Endometrial microvascular endothelial cells (primary cell): ENCODE data around the gene TJAP1. TPM values are rescaled to one million over a fixed set of nuclear protein-coding genes. Genes with fewer than 3 reads are reported as not detected.
"Not testable (repeated sequence)": the region's sequence is repeated elsewhere in the genome, so short reads cannot be mapped to it uniquely, and the experiment has no call there.

Source experiments
- in situ Hi-C: cut with HindIII; loops from 2 replicates; pipeline ENCODE4 v1.10.0; 2017; ENCODE audit warnings: low sequenced_read_pairs, low pct_unique_long_range_greater_than_20kb; ENCODE audit errors: inconsistent ontology term
- total RNA-seq: library from RNA; depleted of rRNA; stranded (reverse); fragments of >200 nt; gene quantifications from one replicate; pipeline ENCODE4 v1.2.3, GENCODE V29; 2015; ENCODE audit errors: inconsistent ontology term

The TJAP1 gene
- total RNA-seq, 1 donor from 2014 or later: 18.9 TPM

DNA sequence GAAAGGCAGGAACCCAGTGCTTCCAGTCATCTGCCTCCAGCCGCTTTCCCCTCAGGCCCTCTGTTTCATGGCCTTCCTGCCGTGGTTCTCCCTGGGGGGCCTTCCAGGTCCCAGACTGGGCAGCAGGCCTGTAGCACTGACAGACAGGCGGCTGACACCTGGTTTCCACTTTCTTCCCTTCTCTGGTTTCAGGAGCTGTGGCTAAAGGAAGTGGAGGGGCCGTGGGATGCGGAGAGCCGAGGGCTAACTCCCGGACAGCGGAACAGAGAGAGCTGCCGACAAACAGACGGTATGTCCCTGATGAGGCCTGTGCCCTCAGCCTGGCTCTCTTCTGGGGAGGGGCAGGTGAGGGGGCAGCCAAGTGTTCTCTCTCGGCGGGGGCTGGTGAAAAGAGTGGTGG, 20.3 kb downstream of the TJAP1 start:
- in situ Hi-C loops: no loop called here

DNA sequence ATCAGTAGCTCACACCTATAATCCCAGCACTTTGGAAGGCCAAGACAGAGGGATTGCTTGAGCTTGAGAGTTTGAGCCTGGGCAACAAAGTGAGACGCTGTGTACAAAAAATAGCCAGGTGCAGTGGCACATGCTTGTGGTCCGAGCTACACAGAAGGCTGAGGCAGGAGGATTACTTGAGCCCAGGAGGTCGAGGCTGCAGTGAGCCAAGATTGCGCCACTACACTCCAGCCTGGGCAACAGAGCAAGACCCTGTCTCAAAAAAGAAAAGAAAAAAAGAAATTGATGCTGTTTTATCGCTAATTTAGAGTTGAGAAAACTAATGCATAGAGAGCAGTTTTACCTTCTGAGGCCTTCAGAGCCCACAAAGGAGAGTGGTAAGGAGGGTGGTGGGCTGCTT, 20.9 kb downstream of the TJAP1 start:
- in situ Hi-C loops: not testable (repeated sequence)

DNA sequence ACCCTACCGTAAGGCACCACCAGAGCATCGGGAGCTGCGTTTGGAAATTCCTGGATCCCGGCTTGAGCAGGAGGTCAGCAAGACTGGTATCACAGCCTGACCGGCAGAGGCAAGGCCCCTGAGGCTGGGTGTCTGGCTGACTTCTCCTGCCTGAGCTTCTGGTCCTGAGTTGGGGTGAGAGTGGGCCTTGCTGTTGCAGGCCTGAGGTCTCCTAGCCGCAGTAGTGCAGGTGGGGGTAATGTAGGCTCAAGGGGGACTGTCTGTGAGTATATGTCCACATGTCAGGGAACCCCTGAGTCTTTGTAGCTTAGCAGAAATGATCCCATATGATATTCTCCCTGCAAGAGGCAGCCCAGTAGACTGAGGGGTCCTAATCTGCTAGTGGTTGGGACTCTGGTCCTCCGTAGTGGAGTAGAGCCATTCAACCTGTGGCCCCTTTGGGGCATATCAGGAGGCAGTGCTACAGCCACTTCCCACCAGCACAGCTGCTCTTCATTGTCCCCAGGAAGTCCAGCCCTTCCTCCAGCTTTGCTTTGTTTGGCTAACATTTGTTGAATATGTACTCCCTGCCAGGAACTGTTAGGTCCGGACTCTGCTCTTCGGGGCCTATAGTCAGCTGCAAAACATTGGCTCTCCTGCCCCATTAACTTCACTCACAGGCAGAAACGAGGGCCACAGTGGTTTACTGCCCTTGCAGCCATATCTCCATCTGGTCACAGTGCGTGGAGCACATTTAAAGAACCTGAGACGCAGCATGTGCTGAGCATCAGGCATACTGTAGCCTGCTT, 21.9 kb downstream of the TJAP1 start:
- in situ Hi-C loops: no loop called here

DNA sequence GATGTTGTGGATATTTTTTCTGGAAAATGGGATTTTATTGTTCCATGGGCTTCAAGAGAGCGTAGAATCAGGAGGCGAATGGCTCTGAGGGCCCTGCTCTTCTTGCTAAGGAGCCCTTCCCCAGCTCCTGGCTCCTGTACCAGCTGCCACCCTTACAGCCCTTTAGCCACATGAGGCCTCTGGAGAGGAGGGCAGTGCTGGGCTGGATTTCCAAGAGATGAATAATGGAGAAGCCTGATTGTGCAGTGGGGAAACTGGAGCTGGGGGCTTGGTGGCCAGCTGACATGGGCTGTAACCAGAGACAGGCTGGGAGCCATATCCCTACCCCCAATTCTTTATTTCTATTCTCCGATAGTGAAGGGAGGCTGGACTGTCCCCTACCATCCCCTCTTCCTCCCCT, 23.6 kb downstream of the TJAP1 start:
- in situ Hi-C loops: loop anchor here (10.0 kb wide), 1 partner anchor 116 kb away; no protein-coding TSS in a partner anchor

DNA sequence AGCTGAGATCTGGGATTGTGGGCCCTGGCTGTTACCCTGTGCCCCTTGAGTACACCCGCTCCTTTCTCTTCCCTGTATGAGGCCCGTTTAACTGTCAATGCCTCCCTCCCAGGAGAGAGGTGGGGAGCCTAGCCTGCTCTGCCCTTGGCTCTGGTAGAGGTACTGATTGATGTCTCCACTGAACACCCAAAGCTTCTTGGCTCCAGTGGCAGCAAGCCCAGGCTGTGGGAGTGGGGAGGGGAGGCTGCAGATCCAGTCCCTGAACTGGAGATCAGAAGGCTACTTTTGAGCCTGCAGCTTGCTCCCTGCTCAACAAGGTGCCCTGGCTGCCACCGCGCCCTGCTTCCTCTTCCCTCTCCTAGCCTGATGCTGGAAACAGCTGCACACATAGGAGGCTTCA, 25.3 kb downstream of the TJAP1 start:
- in situ Hi-C loops: loop anchor here (10.0 kb wide), 1 partner anchor 118 kb away; no protein-coding TSS in a partner anchor

DNA sequence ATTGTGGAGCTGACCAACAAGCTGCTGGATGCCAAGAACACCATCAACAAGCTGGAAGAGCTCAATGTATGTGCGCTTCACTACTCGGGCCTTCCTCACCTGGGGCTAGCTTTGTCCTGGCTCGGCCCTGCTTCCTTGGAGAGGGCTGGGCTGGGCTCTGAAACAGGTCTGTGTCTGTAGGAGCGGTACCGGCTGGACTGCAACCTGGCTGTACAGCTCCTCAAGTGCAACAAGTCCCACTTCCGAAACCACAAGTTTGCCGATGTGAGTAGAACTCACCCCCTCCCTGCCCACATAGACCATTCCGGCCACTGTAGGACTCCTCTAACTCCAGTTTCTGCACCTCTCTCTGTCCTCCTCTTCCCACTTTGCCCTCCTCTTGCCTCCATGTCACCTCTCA, 26.1 kb downstream of the TJAP1 start:
- in situ Hi-C loops: loop anchor here (10.0 kb wide), 1 partner anchor 119 kb away; no protein-coding TSS in a partner anchor

DNA sequence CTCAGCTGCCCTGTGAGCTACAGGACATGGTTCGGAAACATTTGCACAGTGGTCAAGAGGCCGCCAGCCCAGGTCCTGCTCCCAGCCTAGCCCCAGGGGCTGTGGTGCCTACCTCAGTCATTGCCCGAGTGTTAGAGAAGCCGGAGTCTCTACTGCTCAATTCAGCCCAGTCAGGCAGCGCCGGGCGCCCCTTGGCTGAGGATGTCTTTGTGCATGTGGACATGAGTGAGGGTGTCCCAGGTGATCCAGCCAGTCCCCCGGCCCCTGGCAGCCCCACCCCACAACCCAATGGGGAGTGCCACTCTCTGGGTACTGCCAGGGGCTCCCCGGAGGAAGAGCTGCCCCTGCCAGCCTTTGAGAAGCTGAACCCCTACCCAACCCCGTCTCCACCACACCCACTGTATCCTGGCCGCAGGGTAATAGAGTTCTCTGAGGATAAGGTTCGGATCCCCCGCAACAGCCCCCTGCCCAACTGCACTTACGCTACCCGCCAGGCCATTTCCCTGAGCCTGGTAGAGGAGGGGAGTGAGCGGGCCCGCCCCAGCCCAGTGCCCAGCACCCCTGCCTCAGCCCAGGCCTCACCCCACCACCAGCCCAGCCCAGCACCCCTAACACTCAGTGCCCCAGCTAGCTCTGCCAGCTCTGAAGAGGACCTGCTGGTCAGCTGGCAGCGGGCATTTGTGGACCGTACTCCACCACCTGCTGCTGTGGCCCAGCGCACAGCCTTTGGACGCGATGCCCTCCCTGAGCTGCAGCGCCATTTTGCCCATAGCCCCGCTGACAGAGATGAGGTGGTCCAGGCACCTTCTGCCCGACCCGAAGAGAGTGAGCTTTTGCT, 27.6 kb downstream of the TJAP1 start:
- in situ Hi-C loops: loop anchor here (10.0 kb wide), 1 partner anchor 120 kb away; no protein-coding TSS in a partner anchor

DNA sequence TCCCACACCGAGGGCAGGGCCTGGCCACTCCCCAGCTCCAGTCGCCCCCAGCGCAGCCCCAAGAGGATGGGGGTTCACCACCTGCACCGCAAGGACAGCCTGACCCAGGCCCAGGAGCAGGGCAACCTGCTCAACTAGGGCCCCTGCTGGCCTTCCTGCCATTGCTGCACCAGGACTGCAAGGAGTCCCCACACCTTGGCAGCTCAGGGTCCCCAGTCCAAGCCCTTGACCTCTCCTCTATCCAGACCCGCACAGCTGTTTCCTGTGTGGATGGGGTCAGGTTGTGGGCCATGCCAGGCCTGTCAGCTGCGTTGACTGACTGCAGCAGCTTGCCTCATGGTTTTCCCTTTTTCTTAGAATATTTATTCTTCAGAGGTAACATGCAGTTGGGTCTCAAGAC, 28.3 kb downstream of the TJAP1 start:
- in situ Hi-C loops: loop anchor here (10.0 kb wide), 1 partner anchor 121 kb away; no protein-coding TSS in a partner anchor

DNA sequence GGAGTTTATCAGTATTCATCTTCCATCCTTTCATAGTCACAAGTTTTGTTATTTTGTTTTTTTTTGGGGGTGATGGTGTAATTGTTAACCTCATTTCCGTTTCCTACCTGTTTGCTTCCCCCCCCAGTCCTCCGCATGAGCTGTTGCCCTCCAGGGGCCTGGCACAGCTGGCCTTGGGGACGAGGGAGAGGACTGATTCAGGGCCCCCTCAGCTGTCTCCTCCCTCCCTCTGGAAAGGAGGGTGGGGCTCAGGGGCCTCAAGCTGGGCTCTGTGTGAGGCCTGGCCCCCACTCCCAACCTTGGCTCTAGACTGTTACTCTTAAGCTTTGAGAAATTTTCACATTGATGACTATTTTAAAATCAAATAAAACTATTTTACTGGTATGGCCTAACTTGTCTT, 28.8 kb downstream of the TJAP1 start:
- in situ Hi-C loops: loop anchor here (10.0 kb wide), 1 partner anchor 121 kb away; no protein-coding TSS in a partner anchor

DNA sequence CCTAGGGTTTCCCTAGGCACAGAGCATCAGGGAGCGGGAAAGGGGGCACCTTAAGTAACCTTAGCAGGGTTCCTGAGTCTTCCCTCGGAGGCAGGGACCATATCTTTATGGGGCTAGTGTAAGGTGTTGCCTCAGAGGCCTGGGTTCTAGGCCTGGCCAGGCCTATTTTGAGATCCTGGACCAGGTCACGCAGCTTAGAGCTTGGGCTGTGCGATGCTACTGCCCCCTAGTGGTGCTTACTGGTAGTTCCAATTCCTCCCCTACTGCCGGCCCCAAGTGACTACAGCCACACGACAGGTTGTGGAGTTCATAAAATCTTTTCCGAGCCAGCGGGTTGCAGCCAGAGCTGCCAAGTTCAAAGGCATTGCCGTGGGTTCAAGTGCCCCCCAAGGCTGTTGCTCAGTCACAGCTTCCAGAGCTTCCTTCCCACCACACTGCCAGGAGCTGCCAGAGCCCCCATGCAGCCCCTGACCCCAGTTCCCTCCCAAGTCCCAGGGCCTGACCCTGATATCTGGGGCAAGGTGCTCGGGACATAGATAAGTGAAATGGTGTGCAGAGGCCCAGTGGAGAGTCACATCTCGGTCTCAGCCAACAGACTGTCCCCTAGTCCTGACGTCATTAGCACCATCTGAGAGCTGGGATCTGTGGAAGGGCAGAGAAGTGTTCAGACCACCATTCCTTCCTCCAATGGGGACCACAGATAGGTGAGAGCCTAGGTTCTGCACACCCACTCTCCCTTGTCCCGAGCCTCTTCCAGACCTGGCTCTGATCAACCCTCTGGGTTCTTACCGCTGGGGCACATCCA, 29.5 kb downstream of the TJAP1 start:
- in situ Hi-C loops: loop anchor here (10.0 kb wide), 1 partner anchor 122 kb away; no protein-coding TSS in a partner anchor

DNA sequence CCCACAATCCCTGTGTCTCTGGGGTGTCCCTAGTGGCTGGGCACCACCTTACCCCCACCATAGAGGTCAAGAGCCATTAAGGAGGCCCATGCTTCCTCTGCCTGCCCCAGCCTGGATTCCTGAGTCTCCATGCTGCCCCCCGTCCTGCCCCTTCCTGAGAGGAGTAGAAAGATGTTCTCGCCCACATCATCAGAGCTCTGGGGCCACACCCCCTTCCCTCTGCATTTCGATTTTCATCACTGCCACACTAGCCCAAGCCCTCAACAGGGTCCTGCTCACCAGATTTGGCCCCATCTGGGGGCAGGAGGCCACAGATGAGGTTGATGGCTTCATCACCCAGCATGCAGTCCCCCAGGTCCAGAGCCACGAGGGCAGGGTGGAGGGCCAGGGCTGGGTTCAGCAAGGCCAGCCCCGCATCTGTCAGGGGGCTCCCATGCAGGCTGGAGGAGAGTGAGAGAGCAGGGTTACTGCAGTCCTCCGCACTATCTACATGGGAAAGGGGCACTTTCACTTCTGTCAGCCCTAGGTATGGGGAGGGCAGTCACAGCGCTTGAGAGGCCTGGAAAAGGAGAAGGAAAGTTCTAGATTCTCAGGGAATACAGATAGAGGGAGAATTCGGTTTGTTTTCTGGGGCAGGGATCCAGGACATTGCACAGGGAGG, 31.2 kb downstream of the TJAP1 start:
- in situ Hi-C loops: loop anchor here (10.0 kb wide), 1 partner anchor 124 kb away; no protein-coding TSS in a partner anchor

DNA sequence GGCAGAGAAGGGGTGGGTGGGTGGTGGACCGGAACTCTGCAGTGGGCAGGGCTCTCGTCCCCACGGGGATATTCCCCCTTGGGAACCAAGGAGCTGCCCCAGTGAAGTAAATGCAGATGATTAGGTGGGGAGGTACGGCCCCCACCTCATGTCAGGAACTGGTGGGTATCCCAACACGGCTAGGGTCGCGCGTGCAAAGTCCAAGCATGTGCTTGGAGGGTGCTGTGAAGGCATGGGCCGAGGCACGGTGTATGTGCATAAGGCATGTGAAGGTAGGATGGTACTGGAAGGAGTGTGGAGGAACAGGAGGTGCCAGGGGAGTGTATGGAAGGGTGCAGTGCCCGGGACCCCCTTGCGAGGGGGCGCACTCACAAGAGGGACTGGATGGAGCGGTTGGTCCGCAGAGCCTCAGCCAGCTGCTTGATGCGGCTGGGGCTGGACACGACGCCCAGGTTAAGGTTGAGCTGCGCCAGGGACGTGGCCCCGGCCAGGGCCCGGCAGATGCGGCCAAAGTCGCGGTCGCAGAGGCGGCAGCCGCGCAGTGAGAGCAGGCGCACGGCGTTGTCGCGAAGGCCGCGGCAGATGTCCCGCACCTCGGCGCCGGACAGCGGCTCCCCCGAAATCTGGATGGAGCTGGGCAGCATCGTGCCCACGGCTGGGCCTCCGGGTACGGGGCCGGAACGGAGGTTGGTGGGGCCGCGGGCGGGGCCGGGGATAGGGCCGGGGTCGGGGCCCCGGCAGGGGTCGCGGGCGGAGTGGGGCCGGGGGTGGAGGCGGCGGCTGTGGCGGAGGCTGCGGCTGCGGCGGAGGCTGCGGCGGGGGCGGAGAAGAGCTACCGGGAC, 32.0 kb downstream of the TJAP1 start:
- in situ Hi-C loops: loop anchor here (10.0 kb wide), 1 partner anchor 125 kb away; no protein-coding TSS in a partner anchor

DNA sequence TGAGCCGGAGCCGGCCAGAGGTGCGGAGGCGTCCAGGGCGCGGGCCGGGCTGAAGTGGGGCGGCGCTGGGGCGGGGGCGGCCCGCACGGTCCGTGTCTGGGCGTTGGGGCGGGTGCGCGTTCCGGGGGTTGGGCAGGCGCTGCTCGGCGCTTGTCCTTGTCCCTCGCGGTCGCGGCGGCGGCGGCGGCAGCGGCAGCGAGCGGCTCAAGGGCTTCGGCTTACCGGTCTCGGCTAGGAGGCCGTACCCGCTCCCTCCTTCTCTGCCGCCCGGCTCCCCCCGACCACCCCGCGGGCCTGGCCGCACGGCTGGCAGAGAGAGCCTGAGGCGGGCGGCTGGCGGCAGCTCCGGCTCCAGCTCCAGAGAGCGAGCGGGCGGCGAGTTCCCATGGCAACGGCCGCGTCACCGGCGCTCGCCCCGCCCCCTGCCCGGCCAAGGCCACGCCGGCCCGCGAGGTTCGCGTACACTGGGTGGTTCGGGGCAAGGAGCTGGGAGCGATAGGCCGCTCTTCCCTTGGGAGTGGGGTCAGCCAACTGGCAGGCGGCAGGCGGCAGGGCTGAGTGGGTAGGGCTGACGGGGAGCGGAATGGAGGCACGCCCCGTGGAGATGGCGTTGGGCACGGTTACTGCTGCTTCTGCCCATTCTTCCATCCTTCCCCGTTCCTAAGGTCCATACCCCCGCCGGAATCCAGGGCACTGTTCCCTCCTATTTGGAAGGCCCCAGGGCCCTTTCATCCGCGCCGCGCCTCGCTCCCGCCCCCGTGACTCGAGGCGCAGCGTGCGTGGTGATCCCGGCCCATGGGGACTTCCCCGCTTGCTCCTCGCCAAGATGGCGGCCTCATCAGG, 32.8 kb downstream of the TJAP1 start, which contains the start of gene LRRC73:
Gene LRRC73 (minus strand): TSS at position 363 of the 843 bp plus-strand sequence. CDS start 561 bp downstream, outside the sequence.
- in situ Hi-C loops: loop anchor here (10.0 kb wide), 1 partner anchor 125 kb away; no protein-coding TSS in a partner anchor

DNA sequence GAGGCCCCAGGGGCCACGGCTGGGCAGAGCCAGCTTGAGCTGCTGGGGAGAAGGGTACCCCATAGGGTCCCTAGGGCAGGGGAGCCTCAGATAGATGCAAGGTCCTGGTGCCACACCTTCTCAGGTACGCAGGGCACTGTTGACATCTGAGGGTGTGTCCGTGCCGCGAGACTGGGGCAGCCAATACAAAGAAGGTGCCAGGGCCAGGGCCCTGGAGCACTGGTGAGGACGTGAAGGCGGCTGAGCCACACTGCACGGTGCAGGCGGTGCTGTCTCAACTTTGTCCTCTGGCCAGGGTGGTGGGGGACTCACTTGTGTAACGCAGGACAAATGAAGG, 33.4 kb downstream of the TJAP1 start:
- in situ Hi-C loops: no loop called here

DNA sequence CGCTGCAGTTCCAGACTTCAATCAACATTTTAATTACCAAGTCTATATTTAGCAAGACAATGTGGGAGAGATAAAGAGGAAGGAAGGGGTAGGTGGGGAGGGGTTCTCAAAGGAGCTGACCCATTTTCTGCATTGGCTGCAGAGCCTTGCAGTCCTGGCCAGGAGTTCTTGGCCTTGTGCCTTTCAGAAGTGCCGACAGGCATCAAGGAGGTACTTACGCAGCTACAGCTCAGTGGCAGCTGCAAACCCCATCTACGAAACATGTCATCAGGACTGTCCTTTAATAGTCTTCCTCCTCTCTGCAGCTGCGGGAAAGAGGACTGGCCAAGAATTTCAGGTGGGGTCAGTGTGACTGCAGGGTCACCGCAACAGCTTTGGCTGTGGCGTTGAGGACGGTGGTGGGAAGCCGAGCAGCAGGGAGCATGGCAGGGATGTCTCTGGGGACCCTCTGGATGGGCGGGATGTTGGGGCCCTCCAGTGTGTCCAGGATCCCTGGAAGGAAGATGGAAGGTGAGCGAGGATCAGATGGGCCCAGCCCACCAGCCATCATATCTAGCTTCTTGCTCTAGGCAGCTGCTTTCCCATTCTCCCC, 34.5 kb downstream of the TJAP1 start:
- in situ Hi-C loops: no loop called here

DNA sequence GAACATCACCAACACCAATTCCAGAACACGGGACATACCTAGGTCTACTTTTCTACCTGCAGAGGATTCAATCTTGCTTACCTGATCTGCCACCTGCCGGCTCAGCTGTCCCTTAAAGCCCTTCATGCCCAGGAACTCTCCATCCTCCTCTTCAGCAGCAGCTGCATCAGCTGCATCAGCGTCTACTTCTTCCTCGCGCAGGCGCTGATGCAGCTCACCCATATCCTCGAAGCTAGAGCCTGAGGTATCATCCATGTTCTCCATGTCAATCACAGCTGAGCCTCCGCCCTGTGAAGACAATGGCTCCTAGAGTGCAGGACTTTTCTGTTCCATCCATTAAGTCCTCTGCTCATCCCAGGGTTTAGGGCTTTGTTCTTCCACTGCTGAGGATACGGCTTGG, 38.4 kb downstream of the TJAP1 start:
- in situ Hi-C loops: no loop called here
